ENCODE results near the gene GPS2. TPM values are rescaled to one million over a fixed set of nuclear protein-coding genes. Genes with fewer than 3 reads are reported as not detected.

Gene GPS2
- total and polyA plus RNA-seq, 2 experiments from 2014 or later, result 83.4 to 122 TPM

DNA sequence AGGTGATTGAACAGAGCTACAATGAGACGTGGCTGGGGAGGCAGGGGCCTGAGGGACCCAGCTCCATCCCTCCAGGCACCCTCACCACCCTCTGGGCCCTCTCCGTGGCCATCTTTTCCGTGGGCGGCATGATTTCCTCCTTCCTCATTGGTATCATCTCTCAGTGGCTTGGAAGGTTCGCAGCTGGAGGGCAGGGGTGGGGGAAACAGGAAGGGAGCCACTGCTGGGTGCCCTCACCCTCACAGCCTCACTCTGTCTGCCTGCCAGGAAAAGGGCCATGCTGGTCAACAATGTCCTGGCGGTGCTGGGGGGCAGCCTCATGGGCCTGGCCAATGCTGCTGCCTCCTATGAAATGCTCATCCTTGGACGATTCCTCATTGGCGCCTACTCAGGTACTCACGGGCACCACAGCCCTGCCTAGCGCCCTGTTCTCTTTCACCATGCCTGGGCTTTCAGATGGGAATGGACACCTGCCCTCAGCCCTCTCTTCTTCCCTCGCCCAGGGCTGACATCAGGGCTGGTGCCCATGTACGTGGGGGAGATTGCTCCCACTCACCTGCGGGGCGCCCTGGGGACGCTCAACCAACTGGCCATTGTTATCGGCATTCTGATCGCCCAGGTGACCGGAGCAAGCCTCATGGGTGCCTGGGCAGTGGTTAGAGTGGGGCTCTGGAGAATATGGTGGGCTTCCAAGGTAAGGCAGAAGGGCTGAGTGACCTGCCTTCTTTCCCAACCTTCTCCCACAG, 31.5 kb downstream of the GPS2 start:
- Mint-ChIP-seq H3K27me3 (ENCODE audit: insufficient read depth, low read depth, poor library complexity) (peaks cover 18% of the 10 kb centered on the region), H3K9me3 (no peaks in the 10 kb centered on the region; the same call in 2 of the 3 replicates), H3K27ac (no peak overlapping the region), H3K4me1 (peaks cover 29% of the 10 kb centered on the region), H3K36me3 (ENCODE audit: low read depth) (peaks cover 15% of the 10 kb centered on the region), H3K4me3 (peak overlapping the region; percentile 59; the same call in 2 of the 3 replicates)
- H4K20me1 ChIP-seq (replicated peaks; ENCODE audit: insufficient read depth), result peaks cover 3% of the 10 kb centered on the region; the same call in 1 of the 2 replicates
- no peaks in the 10 kb centered on the region for H3K79me2 ChIP-seq (replicated peaks; ENCODE audit: insufficient read depth)
- H3K9me2 ChIP-seq (ENCODE audit: insufficient read depth), result no peaks in the 10 kb centered on the region
- peaks cover 13% of the 10 kb centered on the region; the same call in 1 of the 2 replicates for H3K4me1 ChIP-seq (ENCODE audit: insufficient read depth)
- H3K4me3 ChIP-seq, result no peak overlapping the region
- ATAC-seq, result no peak
- peaks cover 5% of the 10 kb centered on the region; the same call in 1 of the 2 replicates for H3K36me3 ChIP-seq (ENCODE audit: insufficient read depth)
- no peak for DNase-seq (ENCODE audit: low spot score)
- no peak overlapping the region for H3K4me2 ChIP-seq
- TF ChIP-seq EZH2 (IDR thresholded peaks at IDR 0.05; ENCODE audit: low read depth, unreplicated experiment) (no peak), ZNF114 (CRISPR knock-in tag; IDR thresholded peaks at IDR 0.05) (no peak), NANOG (IDR thresholded peaks at IDR 0.05; ENCODE audit: borderline replicate concordance) (no peak), JUNB (IDR thresholded peaks at IDR 0.05; ENCODE audit: unreplicated experiment) (no peak), POLR2AphosphoS5 (IDR thresholded peaks at IDR 0.05; ENCODE audit: low read depth) (no peak), ZNF331 (CRISPR knock-in tag; IDR thresholded peaks at IDR 0.05; ENCODE audit: low read depth) (no peak), CREB1 (CRISPR knock-in tag; IDR thresholded peaks at IDR 0.05; ENCODE audit: low read depth) (no peak), STAT1 (IDR thresholded peaks at IDR 0.05; ENCODE audit: unreplicated experiment) (no peak), EZH2phosphoT487 (IDR thresholded peaks at IDR 0.05; ENCODE audit: unreplicated experiment) (no peak)
- TF ChIP-seq, protein P1, sequence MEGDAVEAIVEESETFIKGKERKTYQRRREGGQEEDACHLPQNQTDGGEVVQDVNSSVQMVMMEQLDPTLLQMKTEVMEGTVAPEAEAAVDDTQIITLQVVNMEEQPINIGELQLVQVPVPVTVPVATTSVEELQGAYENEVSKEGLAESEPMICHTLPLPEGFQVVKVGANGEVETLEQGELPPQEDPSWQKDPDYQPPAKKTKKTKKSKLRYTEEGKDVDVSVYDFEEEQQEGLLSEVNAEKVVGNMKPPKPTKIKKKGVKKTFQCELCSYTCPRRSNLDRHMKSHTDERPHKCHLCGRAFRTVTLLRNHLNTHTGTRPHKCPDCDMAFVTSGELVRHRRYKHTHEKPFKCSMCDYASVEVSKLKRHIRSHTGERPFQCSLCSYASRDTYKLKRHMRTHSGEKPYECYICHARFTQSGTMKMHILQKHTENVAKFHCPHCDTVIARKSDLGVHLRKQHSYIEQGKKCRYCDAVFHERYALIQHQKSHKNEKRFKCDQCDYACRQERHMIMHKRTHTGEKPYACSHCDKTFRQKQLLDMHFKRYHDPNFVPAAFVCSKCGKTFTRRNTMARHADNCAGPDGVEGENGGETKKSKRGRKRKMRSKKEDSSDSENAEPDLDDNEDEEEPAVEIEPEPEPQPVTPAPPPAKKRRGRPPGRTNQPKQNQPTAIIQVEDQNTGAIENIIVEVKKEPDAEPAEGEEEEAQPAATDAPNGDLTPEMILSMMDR (conservative IDR thresholded peaks at IDR 0.05; ENCODE audit: low read depth in 2 of 2), result no peak
- TF ChIP-seq, protein P2, sequence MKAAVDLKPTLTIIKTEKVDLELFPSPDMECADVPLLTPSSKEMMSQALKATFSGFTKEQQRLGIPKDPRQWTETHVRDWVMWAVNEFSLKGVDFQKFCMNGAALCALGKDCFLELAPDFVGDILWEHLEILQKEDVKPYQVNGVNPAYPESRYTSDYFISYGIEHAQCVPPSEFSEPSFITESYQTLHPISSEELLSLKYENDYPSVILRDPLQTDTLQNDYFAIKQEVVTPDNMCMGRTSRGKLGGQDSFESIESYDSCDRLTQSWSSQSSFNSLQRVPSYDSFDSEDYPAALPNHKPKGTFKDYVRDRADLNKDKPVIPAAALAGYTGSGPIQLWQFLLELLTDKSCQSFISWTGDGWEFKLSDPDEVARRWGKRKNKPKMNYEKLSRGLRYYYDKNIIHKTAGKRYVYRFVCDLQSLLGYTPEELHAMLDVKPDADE (IDR thresholded peaks at IDR 0.05), result no peak
- TF ChIP-seq, protein P3, sequence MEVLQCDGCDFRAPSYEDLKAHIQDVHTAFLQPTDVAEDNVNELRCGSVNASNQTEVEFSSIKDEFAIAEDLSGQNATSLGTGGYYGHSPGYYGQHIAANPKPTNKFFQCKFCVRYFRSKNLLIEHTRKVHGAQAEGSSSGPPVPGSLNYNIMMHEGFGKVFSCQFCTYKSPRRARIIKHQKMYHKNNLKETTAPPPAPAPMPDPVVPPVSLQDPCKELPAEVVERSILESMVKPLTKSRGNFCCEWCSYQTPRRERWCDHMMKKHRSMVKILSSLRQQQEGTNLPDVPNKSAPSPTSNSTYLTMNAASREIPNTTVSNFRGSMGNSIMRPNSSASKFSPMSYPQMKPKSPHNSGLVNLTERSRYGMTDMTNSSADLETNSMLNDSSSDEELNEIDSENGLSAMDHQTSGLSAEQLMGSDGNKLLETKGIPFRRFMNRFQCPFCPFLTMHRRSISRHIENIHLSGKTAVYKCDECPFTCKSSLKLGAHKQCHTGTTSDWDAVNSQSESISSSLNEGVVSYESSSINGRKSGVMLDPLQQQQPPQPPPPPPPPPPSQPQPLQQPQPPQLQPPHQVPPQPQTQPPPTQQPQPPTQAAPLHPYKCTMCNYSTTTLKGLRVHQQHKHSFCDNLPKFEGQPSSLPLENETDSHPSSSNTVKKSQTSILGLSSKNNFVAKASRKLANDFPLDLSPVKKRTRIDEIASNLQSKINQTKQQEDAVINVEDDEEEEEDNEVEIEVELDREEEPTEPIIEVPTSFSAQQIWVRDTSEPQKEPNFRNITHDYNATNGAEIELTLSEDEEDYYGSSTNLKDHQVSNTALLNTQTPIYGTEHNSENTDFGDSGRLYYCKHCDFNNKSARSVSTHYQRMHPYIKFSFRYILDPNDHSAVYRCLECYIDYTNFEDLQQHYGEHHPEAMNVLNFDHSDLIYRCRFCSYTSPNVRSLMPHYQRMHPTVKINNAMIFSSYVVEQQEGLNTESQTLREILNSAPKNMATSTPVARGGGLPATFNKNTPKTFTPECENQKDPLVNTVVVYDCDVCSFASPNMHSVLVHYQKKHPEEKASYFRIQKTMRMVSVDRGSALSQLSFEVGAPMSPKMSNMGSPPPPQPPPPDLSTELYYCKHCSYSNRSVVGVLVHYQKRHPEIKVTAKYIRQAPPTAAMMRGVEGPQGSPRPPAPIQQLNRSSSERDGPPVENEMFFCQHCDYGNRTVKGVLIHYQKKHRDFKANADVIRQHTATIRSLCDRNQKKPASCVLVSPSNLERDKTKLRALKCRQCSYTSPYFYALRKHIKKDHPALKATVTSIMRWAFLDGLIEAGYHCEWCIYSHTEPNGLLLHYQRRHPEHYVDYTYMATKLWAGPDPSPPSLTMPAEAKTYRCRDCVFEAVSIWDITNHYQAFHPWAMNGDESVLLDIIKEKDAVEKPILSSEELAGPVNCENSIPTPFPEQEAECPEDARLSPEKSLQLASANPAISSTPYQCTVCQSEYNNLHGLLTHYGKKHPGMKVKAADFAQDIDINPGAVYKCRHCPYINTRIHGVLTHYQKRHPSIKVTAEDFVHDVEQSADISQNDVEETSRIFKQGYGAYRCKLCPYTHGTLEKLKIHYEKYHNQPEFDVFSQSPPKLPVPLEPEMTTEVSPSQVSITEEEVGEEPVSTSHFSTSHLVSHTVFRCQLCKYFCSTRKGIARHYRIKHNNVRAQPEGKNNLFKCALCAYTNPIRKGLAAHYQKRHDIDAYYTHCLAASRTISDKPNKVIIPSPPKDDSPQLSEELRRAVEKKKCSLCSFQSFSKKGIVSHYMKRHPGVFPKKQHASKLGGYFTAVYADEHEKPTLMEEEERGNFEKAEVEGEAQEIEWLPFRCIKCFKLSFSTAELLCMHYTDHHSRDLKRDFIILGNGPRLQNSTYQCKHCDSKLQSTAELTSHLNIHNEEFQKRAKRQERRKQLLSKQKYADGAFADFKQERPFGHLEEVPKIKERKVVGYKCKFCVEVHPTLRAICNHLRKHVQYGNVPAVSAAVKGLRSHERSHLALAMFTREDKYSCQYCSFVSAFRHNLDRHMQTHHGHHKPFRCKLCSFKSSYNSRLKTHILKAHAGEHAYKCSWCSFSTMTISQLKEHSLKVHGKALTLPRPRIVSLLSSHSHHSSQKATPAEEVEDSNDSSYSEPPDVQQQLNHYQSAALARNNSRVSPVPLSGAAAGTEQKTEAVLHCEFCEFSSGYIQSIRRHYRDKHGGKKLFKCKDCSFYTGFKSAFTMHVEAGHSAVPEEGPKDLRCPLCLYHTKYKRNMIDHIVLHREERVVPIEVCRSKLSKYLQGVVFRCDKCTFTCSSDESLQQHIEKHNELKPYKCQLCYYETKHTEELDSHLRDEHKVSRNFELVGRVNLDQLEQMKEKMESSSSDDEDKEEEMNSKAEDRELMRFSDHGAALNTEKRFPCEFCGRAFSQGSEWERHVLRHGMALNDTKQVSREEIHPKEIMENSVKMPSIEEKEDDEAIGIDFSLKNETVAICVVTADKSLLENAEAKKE (CRISPR knock-in tag; IDR thresholded peaks at IDR 0.05), result no peak
- TF ChIP-seq, protein P4, sequence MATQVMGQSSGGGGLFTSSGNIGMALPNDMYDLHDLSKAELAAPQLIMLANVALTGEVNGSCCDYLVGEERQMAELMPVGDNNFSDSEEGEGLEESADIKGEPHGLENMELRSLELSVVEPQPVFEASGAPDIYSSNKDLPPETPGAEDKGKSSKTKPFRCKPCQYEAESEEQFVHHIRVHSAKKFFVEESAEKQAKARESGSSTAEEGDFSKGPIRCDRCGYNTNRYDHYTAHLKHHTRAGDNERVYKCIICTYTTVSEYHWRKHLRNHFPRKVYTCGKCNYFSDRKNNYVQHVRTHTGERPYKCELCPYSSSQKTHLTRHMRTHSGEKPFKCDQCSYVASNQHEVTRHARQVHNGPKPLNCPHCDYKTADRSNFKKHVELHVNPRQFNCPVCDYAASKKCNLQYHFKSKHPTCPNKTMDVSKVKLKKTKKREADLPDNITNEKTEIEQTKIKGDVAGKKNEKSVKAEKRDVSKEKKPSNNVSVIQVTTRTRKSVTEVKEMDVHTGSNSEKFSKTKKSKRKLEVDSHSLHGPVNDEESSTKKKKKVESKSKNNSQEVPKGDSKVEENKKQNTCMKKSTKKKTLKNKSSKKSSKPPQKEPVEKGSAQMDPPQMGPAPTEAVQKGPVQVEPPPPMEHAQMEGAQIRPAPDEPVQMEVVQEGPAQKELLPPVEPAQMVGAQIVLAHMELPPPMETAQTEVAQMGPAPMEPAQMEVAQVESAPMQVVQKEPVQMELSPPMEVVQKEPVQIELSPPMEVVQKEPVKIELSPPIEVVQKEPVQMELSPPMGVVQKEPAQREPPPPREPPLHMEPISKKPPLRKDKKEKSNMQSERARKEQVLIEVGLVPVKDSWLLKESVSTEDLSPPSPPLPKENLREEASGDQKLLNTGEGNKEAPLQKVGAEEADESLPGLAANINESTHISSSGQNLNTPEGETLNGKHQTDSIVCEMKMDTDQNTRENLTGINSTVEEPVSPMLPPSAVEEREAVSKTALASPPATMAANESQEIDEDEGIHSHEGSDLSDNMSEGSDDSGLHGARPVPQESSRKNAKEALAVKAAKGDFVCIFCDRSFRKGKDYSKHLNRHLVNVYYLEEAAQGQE (IDR thresholded peaks at IDR 0.05; ENCODE audit: unreplicated experiment), result no peak
- H3K27ac ChIP-seq (ENCODE audit: low read depth), result no peak overlapping the region
- H2AFZ ChIP-seq, result no peak overlapping the region
- peaks cover 15% of the 10 kb centered on the region; the same call in 1 of the 2 replicates for H3F3A ChIP-seq (replicated peaks; ENCODE audit: low read depth)
- peaks cover 10% of the 10 kb centered on the region for H3K27me3 ChIP-seq (ENCODE audit: insufficient read depth)
